IMR-90 (cell line): ENCODE measurements around the gene IL10.

Experiments
- BHLHE40 ChIP-seq: fragments of 150-350 bp; IDR thresholded peaks from 2 replicates; pipeline ENCODE4 v1.6.1; 2016; ENCODE audit warnings: mild to moderate bottlenecking, low read depth, low read length
- CTCF ChIP-seq: conservative IDR thresholded peaks from 2 replicates; pipeline ENCODE4 v1.5.1; 2012; ENCODE audit warnings: mild to moderate bottlenecking, low read depth, low read length, improper control_type of control experiment
- FOS ChIP-seq: fragments of 150-350 bp; IDR thresholded peaks from 2 replicates; pipeline ENCODE4 v1.6.1; 2016; ENCODE audit warnings: low read depth, low read length
- MAFK ChIP-seq: IDR thresholded peaks from 2 replicates; pipeline ENCODE4 v1.6.1; 2012; ENCODE audit warnings: low read depth, low read length, improper control_type of control experiment
- MAZ ChIP-seq: IDR thresholded peaks from 2 replicates; pipeline ENCODE4 v1.6.1; 2012; ENCODE audit warnings: low read depth, mild to moderate bottlenecking, low read length, improper control_type of control experiment, moderate library complexity, borderline replicate concordance
- MXI1 ChIP-seq: IDR thresholded peaks from 2 replicates; pipeline ENCODE4 v1.6.1; 2012; ENCODE audit warnings: low read depth, mild to moderate bottlenecking, low read length, moderate library complexity, borderline replicate concordance
- POLR2A ChIP-seq: IDR thresholded peaks from 2 replicates; pipeline ENCODE4 v1.6.1; 2012; ENCODE audit warnings: mild to moderate bottlenecking, low read depth, low read length
- RAD21 ChIP-seq: IDR thresholded peaks from 2 replicates; pipeline ENCODE4 v1.6.1; 2012; ENCODE audit warnings: low read length, improper control_type of control experiment
- RFX5 ChIP-seq: IDR thresholded peaks from 2 replicates; pipeline ENCODE4 v1.8.0; 2012; ENCODE audit warnings: low read depth, mild to moderate bottlenecking, low read length, moderate library complexity
- SMC3 ChIP-seq: fragments of 150-350 bp; IDR thresholded peaks from 2 replicates; pipeline ENCODE4 v1.6.1; 2016; ENCODE audit warnings: low read depth, mild to moderate bottlenecking, antibody characterized with exemption, low read length, moderate library complexity
- USF2 ChIP-seq: fragments of 150-350 bp; IDR thresholded peaks from 2 replicates; pipeline ENCODE4 v1.6.1; 2017; ENCODE audit warnings: mild to moderate bottlenecking, antibody characterized with exemption, low read length, low read depth

- no peak for TF ChIP-seq CTCF
- no peak for TF ChIP-seq MAZ
- TF ChIP-seq SMC3 = no peak
- TF ChIP-seq MXI1 = no peak
- TF ChIP-seq POLR2A = no peak
- TF ChIP-seq FOS = no peak
- no peak for TF ChIP-seq MAFK
- TF ChIP-seq USF2 = no peak
- no peak for TF ChIP-seq RAD21
- TF ChIP-seq RFX5 = no peak
- no peak for TF ChIP-seq BHLHE40
These were observed 11.2 kb upstream of the IL10 start for GRCh38 chr1:206783506-206783905.
